ENCODE measurements around the gene PRAC2.

- TF ChIP-seq POLR2A (IDR thresholded peaks at IDR 0.05; ENCODE audit: low read depth) (no peak), CTCF (IDR thresholded peaks at IDR 0.05) (no peak), POLR2AphosphoS5 (IDR thresholded peaks at IDR 0.05) (no peak), EP300 (IDR thresholded peaks at IDR 0.05) (no peak)
Measured at GRCh38 chr17:48701864-48702532, 21.0 kb upstream of the PRAC2 start.
